Neural progenitor cell (in vitro differentiated cells): ENCODE measurements around the gene NAA40. TPM values are rescaled to one million over a fixed set of nuclear protein-coding genes. Genes with fewer than 3 reads are reported as not detected.
A peak's percentile ranks its signal among the peaks of the same experiment; 100 is the strongest.

Source experiments
- DNase-seq: peaks from one replicate; pipeline ENCODE4 v3.0.0-alpha.2; 2016; ENCODE audit warnings: low spot score
- H2AFZ ChIP-seq: fragments of 200-600 bp; sonication (generic); replicated peaks from 2 replicates; pipeline ENCODE4 v1.6.1; 2016; ENCODE audit warnings: antibody characterized with exemption
- H3F3A ChIP-seq: fragments of 200-600 bp; sonication (generic); 2 replicates; pipeline ENCODE4 v1.6.1; 2016; ENCODE audit warnings: antibody characterized with exemption, low read depth
- H3K27ac ChIP-seq: fragments of 200-600 bp; sonication (generic); 2 replicates; pipeline ENCODE4 v1.5.1; 2016; ENCODE audit warnings: mild to moderate bottlenecking
- H3K27me3 ChIP-seq: fragments of 200-600 bp; sonication (generic); 2 replicates; pipeline ENCODE4 v1.6.1; 2016; ENCODE audit warnings: mild to moderate bottlenecking, moderate library complexity
- H3K36me3 ChIP-seq: fragments of 200-600 bp; sonication (generic); 2 replicates; pipeline ENCODE4 v1.5.1; 2016
- H3K4me1 ChIP-seq: fragments of 200-600 bp; sonication (generic); 2 replicates; pipeline ENCODE4 v1.6.1; 2016; ENCODE audit warnings: mixed run types
- H3K4me2 ChIP-seq: fragments of 200-600 bp; sonication (generic); 2 replicates; pipeline ENCODE4 v1.6.1; 2016
- H3K4me3 ChIP-seq: fragments of 200-600 bp; sonication (generic); 2 replicates; pipeline ENCODE4 v1.5.1; 2016
- H3K79me2 ChIP-seq: fragments of 200-600 bp; sonication (generic); 2 replicates; pipeline ENCODE4 v1.6.1; 2016; ENCODE audit warnings: low read depth
- H3K9ac ChIP-seq: fragments of 200-600 bp; sonication (generic); 2 replicates; pipeline ENCODE4 v1.6.1; 2016
- H3K9me3 ChIP-seq: fragments of 200-600 bp; sonication (generic); 2 replicates; pipeline ENCODE4 v1.5.1; 2016; ENCODE audit warnings: low read depth
- H4K20me1 ChIP-seq: fragments of 200-600 bp; sonication (generic); 2 replicates; pipeline ENCODE4 v1.6.1; 2016; ENCODE audit warnings: low read depth
- H3K27ac Mint-ChIP-seq: 3 replicates; pipeline ENCODE4 v1.8.0; 2021; ENCODE audit warnings: mixed read lengths
- H3K27me3 Mint-ChIP-seq: 2 replicates; pipeline ENCODE4 v1.8.0; 2022; ENCODE audit warnings: low read depth, mild to moderate bottlenecking, inconsistent platforms, moderate library complexity, mixed read lengths; ENCODE audit not compliant: insufficient read depth
- H3K36me3 Mint-ChIP-seq: 3 replicates; pipeline ENCODE4 v1.8.0; 2021; ENCODE audit warnings: mixed read lengths
- H3K4me1 Mint-ChIP-seq: 3 replicates; pipeline ENCODE4 v1.8.0; 2021; ENCODE audit warnings: mixed read lengths
- H3K4me3 Mint-ChIP-seq: 3 replicates; pipeline ENCODE4 v1.8.0; 2021; ENCODE audit warnings: mild to moderate bottlenecking, moderate library complexity, mixed read lengths
- H3K9me3 Mint-ChIP-seq: 3 replicates; pipeline ENCODE4 v1.8.0; 2020; ENCODE audit warnings: mixed read lengths
- EZH2 ChIP-seq: fragments of 200-600 bp; sonication (generic); IDR thresholded peaks from 2 replicates; pipeline ENCODE4 v1.6.1; 2017; ENCODE audit warnings: antibody characterized with exemption, mild to moderate bottlenecking, moderate library complexity
- EZH2phosphoT487 ChIP-seq: fragments of 200-600 bp; sonication (generic); IDR thresholded peaks from 2 replicates; pipeline ENCODE4 v1.6.1; 2017; ENCODE audit warnings: antibody characterized with exemption
- small RNA-seq: library from RNA; depleted of rRNA; stranded (forward); fragments of <200 nt; gene quantifications from one replicate; pipeline ENCODE3, GENCODE V24; 2015
- total RNA-seq: library from RNA; depleted of rRNA; stranded (reverse); fragments of >200 nt; gene quantifications from 2 replicates; pipeline ENCODE4 v1.2.3, GENCODE V29; 2015; ENCODE audit warnings: low replicate concordance
- TF ChIP-seq, protein P1 (sequence below): fragments of 200-600 bp; sonication (generic); IDR thresholded peaks from 2 replicates; pipeline ENCODE4 v1.5.1; 2017; ENCODE audit warnings: antibody characterized with exemption, mild to moderate bottlenecking

The NAA40 gene
- total RNA-seq, 1 donor from 2014 or later = 38.7 TPM

DNA sequence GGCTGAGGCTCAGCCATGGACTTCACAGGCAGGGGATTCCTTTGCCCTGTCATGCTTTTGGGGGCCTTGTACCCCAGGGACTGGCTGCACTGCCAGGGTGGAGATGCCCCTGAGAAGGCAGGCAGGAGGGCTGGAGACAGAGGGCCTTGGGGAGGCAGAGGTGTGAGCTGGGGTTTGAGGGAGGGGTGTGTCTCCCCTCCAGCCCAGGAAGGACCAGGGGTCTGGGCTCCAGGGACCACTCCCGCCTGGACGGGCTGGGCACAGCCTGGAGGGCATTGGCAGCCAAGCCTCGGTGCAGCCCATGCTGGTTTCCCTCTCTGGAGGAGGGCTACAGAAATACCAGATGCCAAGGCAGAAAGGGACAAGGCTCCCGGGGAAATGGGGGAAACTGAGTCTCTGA lies 66.9 kb downstream of the NAA40 start:
- TF ChIP-seq EZH2 = no peak
- TF ChIP-seq EZH2phosphoT487 = no peak
- TF ChIP-seq, protein P1, sequence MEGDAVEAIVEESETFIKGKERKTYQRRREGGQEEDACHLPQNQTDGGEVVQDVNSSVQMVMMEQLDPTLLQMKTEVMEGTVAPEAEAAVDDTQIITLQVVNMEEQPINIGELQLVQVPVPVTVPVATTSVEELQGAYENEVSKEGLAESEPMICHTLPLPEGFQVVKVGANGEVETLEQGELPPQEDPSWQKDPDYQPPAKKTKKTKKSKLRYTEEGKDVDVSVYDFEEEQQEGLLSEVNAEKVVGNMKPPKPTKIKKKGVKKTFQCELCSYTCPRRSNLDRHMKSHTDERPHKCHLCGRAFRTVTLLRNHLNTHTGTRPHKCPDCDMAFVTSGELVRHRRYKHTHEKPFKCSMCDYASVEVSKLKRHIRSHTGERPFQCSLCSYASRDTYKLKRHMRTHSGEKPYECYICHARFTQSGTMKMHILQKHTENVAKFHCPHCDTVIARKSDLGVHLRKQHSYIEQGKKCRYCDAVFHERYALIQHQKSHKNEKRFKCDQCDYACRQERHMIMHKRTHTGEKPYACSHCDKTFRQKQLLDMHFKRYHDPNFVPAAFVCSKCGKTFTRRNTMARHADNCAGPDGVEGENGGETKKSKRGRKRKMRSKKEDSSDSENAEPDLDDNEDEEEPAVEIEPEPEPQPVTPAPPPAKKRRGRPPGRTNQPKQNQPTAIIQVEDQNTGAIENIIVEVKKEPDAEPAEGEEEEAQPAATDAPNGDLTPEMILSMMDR = no peak
- peaks cover 74% of the 10 kb centered on the region for H3K27me3 ChIP-seq
- H3K4me3 ChIP-seq = no peak overlapping the region
- H3K4me3 Mint-ChIP-seq = no peak overlapping the region
- H4K20me1 ChIP-seq = peaks cover 52% of the 10 kb centered on the region
- peaks cover 31% of the 10 kb centered on the region for H3K4me1 Mint-ChIP-seq
- H3K79me2 ChIP-seq = no peaks in the 10 kb centered on the region
- peaks cover 15% of the 10 kb centered on the region for H3K4me1 ChIP-seq
- H3F3A ChIP-seq = peaks cover 46% of the 10 kb centered on the region
- no peaks in the 10 kb centered on the region for H3K36me3 Mint-ChIP-seq
- peak overlapping the region; percentile 50 for H3K27ac Mint-ChIP-seq
- H3K9ac ChIP-seq = no peak overlapping the region
- no peaks in the 10 kb centered on the region for H3K36me3 ChIP-seq
- peaks cover under 1% of the 10 kb centered on the region for H3K9me3 Mint-ChIP-seq
- no peaks in the 10 kb centered on the region for H3K9me3 ChIP-seq
- no peak for DNase-seq
- no peak overlapping the region for H3K4me2 ChIP-seq
- no peak overlapping the region for H3K27ac ChIP-seq
- H2AFZ ChIP-seq = no peak overlapping the region
- H3K27me3 Mint-ChIP-seq = peaks cover 11% of the 10 kb centered on the region

GRCh38 chr11:64006398-64006797 lies 67.6 kb downstream of the NAA40 start:
- no peak for DNase-seq
- Histone ChIP-seq H3K4me3 (no peak overlapping the region), H3K27me3 (peaks cover 67% of the 10 kb centered on the region), H3K4me2 (no peak overlapping the region), H4K20me1 (peaks cover 48% of the 10 kb centered on the region), H3F3A (peaks cover 39% of the 10 kb centered on the region), H3K9me3 (no peaks in the 10 kb centered on the region), H3K79me2 (no peaks in the 10 kb centered on the region), H3K9ac (no peak overlapping the region), H3K4me1 (peaks cover 15% of the 10 kb centered on the region), H3K27ac (no peak overlapping the region), H2AFZ (no peak overlapping the region), H3K36me3 (no peaks in the 10 kb centered on the region)
- H3K27ac Mint-ChIP-seq = peak overlapping the region; percentile 28
- H3K4me1 Mint-ChIP-seq = peaks cover 31% of the 10 kb centered on the region
- TF ChIP-seq EZH2phosphoT487 (no peak), EZH2 (no peak)
- TF ChIP-seq, protein P1 = no peak
- H3K36me3 Mint-ChIP-seq = no peaks in the 10 kb centered on the region
- H3K4me3 Mint-ChIP-seq = peak overlapping the region; percentile 26
- peaks cover 3% of the 10 kb centered on the region for H3K9me3 Mint-ChIP-seq
- H3K27me3 Mint-ChIP-seq = peaks cover 9% of the 10 kb centered on the region

Small RNAs within 50 kb of the gene (small RNA-seq; reads per million reads assigned to genes)
- gene RNU6-45P = not detected

Other genes starting within 250 kb of the NAA40 start
- gene ZFTA, start 170.2 kb upstream of the NAA40 start, total RNA-seq = 22.5 and 42.6 TPM in 2 replicates
- 27.2 and 80.0 TPM in 2 replicates for gene SPINDOC, start 125.5 kb upstream of the NAA40 start, total RNA-seq
- gene MARK2, start 99.9 kb upstream of the NAA40 start, total RNA-seq = 23.0 and 25.4 TPM in 2 replicates
- gene RCOR2, start 21.8 kb upstream of the NAA40 start, total RNA-seq = 70.6 and 139 TPM in 2 replicates
- gene COX8A, start 35.6 kb downstream of the NAA40 start, total RNA-seq = 86.0 and 337 TPM in 2 replicates
- gene OTUB1, start 47.4 kb downstream of the NAA40 start, total RNA-seq = 51.3 and 84.8 TPM in 2 replicates
- 0.11 and 0.12 TPM in 2 replicates for gene FLRT1, start 96.9 kb downstream of the NAA40 start, total RNA-seq
- gene MACROD1, start 227.1 kb downstream of the NAA40 start, total RNA-seq = 11.9 and 27.8 TPM in 2 replicates
- 252 and 254 TPM in 2 replicates for gene STIP1, start 247.2 kb downstream of the NAA40 start, total RNA-seq